Neural cell (in vitro differentiated cells): ENCODE data around the gene CDX1. TPM values are rescaled to one million over a fixed set of nuclear protein-coding genes. Genes with fewer than 3 reads are reported as not detected.

Source experiments
- H2AFZ ChIP-seq: fragments of 200-600, 300-800 bp; sonication (generic), shearing (Covaris generic); 2 replicates; pipeline ENCODE4 v1.6.0; 2014; ENCODE audit warnings: low read depth, mild to moderate bottlenecking, antibody characterized with exemption, low read length, moderate library complexity
- H3F3A ChIP-seq: fragments of 200-600 bp; shearing (Covaris generic); 2 replicates; pipeline ENCODE4 v1.6.1; 2016; ENCODE audit warnings: mild to moderate bottlenecking, moderate library complexity, mixed read lengths, antibody characterized with exemption, low read length; ENCODE audit not compliant: insufficient read depth, poor library complexity, severe bottlenecking
- H3K27ac ChIP-seq: fragments of 200-600, 300-800 bp; sonication (generic), shearing (Covaris generic); 2 replicates; pipeline ENCODE4 v1.5.1; 2014; ENCODE audit warnings: mild to moderate bottlenecking, low read length, moderate library complexity
- H3K27me3 ChIP-seq: fragments of 300-800, 200-600 bp; sonication (generic), shearing (Covaris generic); 2 replicates; pipeline ENCODE4 v1.6.0; 2014; ENCODE audit warnings: mild to moderate bottlenecking, low read depth, low read length, moderate library complexity; ENCODE audit not compliant: insufficient read depth
- H3K36me3 ChIP-seq: fragments of 300-800, 200-600 bp; sonication (generic), shearing (Covaris generic); 2 replicates; pipeline ENCODE4 v1.5.1; 2014; ENCODE audit warnings: mild to moderate bottlenecking, antibody characterized with exemption, low read length, moderate library complexity; ENCODE audit not compliant: insufficient read depth
- H3K4me2 ChIP-seq: fragments of 300-800, 200-600 bp; sonication (generic), shearing (Covaris generic); 2 replicates; pipeline ENCODE4 v1.6.0; 2014; ENCODE audit warnings: mild to moderate bottlenecking, low read length
- H3K4me3 ChIP-seq: fragments of 300-800, 200-600 bp; sonication (generic), shearing (Covaris generic); 2 replicates; pipeline ENCODE4 v1.5.1; 2014; ENCODE audit warnings: mild to moderate bottlenecking, low read length, moderate library complexity
- H3K79me2 ChIP-seq: fragments of 200-600 bp; shearing (Covaris generic); replicated peaks from 2 replicates; pipeline ENCODE4 v1.6.0; 2014; ENCODE audit warnings: mild to moderate bottlenecking, low read length, moderate library complexity; ENCODE audit not compliant: insufficient read depth
- H3K9ac ChIP-seq: fragments of 300-800, 200-600 bp; sonication (generic), shearing (Covaris generic); 2 replicates; pipeline ENCODE4 v1.6.1; 2016; ENCODE audit warnings: mild to moderate bottlenecking, low read length, mixed read lengths
- H3K9me2 ChIP-seq: fragments of 200-600 bp; shearing (Covaris generic); 2 replicates; pipeline ENCODE4 v1.6.1; 2016; ENCODE audit warnings: mild to moderate bottlenecking, low read length, mixed read lengths; ENCODE audit not compliant: insufficient read depth
- H3K9me3 ChIP-seq: fragments of 200-600, 300-800 bp; sonication (generic), shearing (Covaris generic); 2 replicates; pipeline ENCODE4 v1.6.1; 2016; ENCODE audit warnings: mild to moderate bottlenecking, mixed run types, low read length, moderate library complexity, mixed read lengths
- H4K20me1 ChIP-seq: fragments of 200-600 bp; shearing (Covaris generic); 2 replicates; pipeline ENCODE4 v1.6.1; 2016; ENCODE audit warnings: mild to moderate bottlenecking, mixed run types; ENCODE audit not compliant: insufficient read depth
- CTCF ChIP-seq: fragments of 450-650 bp; IDR thresholded peaks from 2 replicates; pipeline ENCODE4 v1.5.1; 2014; ENCODE audit warnings: antibody characterized with exemption, mild to moderate bottlenecking, moderate library complexity; ENCODE audit not compliant: poor library complexity, severe bottlenecking
- EP300 ChIP-seq: fragments of 450-650 bp; conservative IDR thresholded peaks from 2 replicates; pipeline ENCODE4 v1.6.1; 2014; ENCODE audit warnings: antibody characterized with exemption, mild to moderate bottlenecking, moderate library complexity; ENCODE audit not compliant: poor library complexity, severe bottlenecking
- EZH2 ChIP-seq: fragments of 200-600, 300-800 bp; shearing (Covaris generic), sonication (generic); IDR thresholded peaks from 2 replicates; pipeline ENCODE4 v1.6.1; 2014; ENCODE audit warnings: antibody characterized with exemption, low read length, borderline replicate concordance, mild to moderate bottlenecking; ENCODE audit not compliant: insufficient read depth, poor library complexity, severe bottlenecking
- MXI1 ChIP-seq: fragments of 450-650 bp; conservative IDR thresholded peaks from 2 replicates; pipeline ENCODE4 v1.6.1; 2014; ENCODE audit warnings: antibody characterized with exemption, mild to moderate bottlenecking; ENCODE audit not compliant: poor library complexity, severe bottlenecking
- RAD21 ChIP-seq: fragments of 450-650 bp; conservative IDR thresholded peaks from 2 replicates; pipeline ENCODE4 v1.6.1; 2014; ENCODE audit warnings: antibody characterized with exemption, mild to moderate bottlenecking, moderate library complexity
- SMC3 ChIP-seq: fragments of 450-650 bp; conservative IDR thresholded peaks from 2 replicates; pipeline ENCODE4 v1.6.1; 2014; ENCODE audit warnings: antibody characterized with exemption, mild to moderate bottlenecking, moderate library complexity; ENCODE audit not compliant: poor library complexity
- TAF1 ChIP-seq: IDR thresholded peaks from 2 replicates; pipeline ENCODE4 v1.6.1; 2012; ENCODE audit warnings: low read depth
- polyA plus RNA-seq: library from polyadenylated mRNA; depleted of rRNA; stranded (reverse); fragments of >200 nt; gene quantifications from 2 replicates; pipeline ENCODE4 v1.2.3, GENCODE V29; 2014
- TF ChIP-seq, protein P1 (sequence below): IDR thresholded peaks from 2 replicates; pipeline ENCODE4 v1.6.1; 2012; ENCODE audit warnings: borderline replicate concordance

The CDX1 gene
- polyA plus RNA-seq, 1 donor from 2014 or later = not detected

DNA sequence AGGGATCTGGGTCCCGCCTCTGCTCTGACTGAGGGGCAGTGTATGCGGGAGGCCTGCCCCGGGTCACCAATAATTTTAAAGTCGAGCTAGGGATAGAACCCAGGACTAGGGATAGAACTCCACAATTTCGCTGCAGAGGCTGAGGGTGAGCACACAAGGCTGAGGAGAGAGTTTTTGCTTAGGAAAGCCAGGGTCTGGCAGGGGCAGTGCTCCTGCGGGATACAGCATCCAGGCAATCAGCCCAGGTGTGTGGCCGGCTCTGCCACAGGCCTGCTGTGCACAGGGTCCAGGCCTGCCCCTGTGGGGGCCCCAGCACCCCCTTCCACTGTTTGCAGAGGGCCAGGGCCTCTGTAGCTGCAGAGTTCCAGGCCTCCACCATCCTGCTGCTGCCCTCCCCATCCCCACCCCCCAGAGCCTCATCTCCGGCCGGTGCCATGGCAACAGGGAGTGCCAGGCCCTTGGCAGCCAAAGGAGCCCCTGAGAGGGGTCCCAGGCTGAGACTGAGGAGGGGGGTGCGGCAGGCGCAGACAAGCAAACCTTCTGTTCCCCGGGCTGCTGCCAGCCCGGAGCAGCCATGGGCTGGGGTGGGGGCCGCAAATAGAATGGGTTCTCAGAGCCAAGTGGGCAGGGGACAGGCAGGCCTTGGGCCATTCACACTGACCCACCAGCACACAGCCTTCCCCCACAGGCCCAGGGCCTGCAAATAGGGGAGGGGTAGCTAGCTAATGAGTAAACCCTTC is 19.5 kb upstream of the CDX1 start:
- no peak for TF ChIP-seq MXI1
- no peak for TF ChIP-seq CTCF
- TF ChIP-seq SMC3 = no peak
- no peak for TF ChIP-seq TAF1
- no peak for TF ChIP-seq RAD21
- TF ChIP-seq EP300 = no peak
- Histone ChIP-seq H3K36me3 (no peaks in the 10 kb centered on the region), H3K4me3 (no peak overlapping the region), H3K79me2 (no peaks in the 10 kb centered on the region), H3F3A (no peaks in the 10 kb centered on the region), H3K27ac (no peak overlapping the region), H2AFZ (no peak overlapping the region), H3K9me2 (no peaks in the 10 kb centered on the region), H3K9ac (no peak overlapping the region), H3K27me3 (no peaks in the 10 kb centered on the region), H3K9me3 (no peaks in the 10 kb centered on the region), H3K4me2 (no peak overlapping the region), H4K20me1 (no peaks in the 10 kb centered on the region)

DNA sequence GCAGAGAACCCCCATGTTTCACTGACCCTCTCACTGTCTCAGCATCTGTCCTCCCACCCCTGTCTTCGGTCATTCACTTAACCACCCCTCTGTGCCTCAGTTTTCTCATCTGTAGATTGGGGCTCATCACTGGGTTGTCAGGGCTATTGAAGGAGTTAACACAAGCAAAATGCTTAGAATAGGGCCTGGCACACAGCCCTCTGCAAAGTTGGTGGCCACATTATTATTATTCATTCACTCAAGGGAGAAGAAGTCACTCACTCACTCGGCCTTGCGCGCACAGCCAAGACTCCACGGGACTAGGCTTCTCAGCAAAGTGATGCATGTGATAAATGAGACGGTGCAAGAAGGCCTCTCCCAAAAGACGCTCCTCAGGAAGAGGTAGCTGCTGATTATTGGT is 18.9 kb upstream of the CDX1 start:
- no peak overlapping the region for H2AFZ ChIP-seq
- no peaks in the 10 kb centered on the region for H4K20me1 ChIP-seq
- no peaks in the 10 kb centered on the region for H3K79me2 ChIP-seq
- no peak overlapping the region for H3K27ac ChIP-seq
- H3K9ac ChIP-seq = no peak overlapping the region
- no peaks in the 10 kb centered on the region for H3K9me3 ChIP-seq
- H3F3A ChIP-seq = no peaks in the 10 kb centered on the region
- no peaks in the 10 kb centered on the region for H3K36me3 ChIP-seq
- no peaks in the 10 kb centered on the region for H3K27me3 ChIP-seq
- no peak overlapping the region for H3K4me3 ChIP-seq
- no peaks in the 10 kb centered on the region for H3K9me2 ChIP-seq
- H3K4me2 ChIP-seq = no peak overlapping the region
- no peak for TF ChIP-seq EP300
- no peak for TF ChIP-seq MXI1
- TF ChIP-seq RAD21 = no peak
- TF ChIP-seq EZH2 = no peak
- TF ChIP-seq CTCF = no peak
- TF ChIP-seq, protein P1, sequence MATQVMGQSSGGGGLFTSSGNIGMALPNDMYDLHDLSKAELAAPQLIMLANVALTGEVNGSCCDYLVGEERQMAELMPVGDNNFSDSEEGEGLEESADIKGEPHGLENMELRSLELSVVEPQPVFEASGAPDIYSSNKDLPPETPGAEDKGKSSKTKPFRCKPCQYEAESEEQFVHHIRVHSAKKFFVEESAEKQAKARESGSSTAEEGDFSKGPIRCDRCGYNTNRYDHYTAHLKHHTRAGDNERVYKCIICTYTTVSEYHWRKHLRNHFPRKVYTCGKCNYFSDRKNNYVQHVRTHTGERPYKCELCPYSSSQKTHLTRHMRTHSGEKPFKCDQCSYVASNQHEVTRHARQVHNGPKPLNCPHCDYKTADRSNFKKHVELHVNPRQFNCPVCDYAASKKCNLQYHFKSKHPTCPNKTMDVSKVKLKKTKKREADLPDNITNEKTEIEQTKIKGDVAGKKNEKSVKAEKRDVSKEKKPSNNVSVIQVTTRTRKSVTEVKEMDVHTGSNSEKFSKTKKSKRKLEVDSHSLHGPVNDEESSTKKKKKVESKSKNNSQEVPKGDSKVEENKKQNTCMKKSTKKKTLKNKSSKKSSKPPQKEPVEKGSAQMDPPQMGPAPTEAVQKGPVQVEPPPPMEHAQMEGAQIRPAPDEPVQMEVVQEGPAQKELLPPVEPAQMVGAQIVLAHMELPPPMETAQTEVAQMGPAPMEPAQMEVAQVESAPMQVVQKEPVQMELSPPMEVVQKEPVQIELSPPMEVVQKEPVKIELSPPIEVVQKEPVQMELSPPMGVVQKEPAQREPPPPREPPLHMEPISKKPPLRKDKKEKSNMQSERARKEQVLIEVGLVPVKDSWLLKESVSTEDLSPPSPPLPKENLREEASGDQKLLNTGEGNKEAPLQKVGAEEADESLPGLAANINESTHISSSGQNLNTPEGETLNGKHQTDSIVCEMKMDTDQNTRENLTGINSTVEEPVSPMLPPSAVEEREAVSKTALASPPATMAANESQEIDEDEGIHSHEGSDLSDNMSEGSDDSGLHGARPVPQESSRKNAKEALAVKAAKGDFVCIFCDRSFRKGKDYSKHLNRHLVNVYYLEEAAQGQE = no peak
- TF ChIP-seq SMC3 = no peak
